Measurements from ENCODE around the gene DBI. TPM values are rescaled to one million over a fixed set of nuclear protein-coding genes. Genes with fewer than 3 reads are reported as not detected.

DBI gene
- polyA plus RNA-seq, 1 of the 3 experiments (the other 2 are of a cell fraction) = 150 TPM

DNA sequence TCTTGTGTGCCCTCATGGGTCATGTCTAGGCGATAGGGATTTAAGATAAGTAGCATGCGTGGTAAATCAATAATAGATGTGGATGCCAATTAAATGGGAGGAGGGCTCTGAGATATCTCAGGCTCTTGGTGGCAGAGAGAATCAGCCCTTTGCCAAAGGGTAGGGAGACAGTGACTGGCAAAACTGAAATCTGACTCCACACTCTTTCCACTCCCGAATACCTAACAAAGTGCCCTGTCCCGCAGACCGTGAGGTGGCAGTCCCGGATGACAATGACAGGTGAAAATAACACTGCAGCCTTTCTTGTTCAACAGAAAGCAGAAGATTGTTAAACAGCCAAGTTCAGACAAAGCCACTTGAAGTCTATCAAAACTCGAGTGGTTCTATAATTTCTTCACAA lies 47.2 kb upstream of the DBI start:
- 78% methylated on average over 7 of the region's 7 CpGs for WGBS (ENCODE audit: low lambda C conversion rate)
- no peaks in the 10 kb centered on the region for H3K79me2 ChIP-seq (ENCODE audit: insufficient read depth)
- no peaks in the 10 kb centered on the region for H4K20me1 ChIP-seq (ENCODE audit: insufficient read depth)
- no peaks in the 10 kb centered on the region for H3F3A ChIP-seq (replicated peaks; ENCODE audit: insufficient read depth)
- TF ChIP-seq, protein P1, sequence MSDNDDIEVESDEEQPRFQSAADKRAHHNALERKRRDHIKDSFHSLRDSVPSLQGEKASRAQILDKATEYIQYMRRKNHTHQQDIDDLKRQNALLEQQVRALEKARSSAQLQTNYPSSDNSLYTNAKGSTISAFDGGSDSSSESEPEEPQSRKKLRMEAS (IDR thresholded peaks at IDR 0.05; ENCODE audit: low read depth) = no peak
- no peak for TF ChIP-seq MXI1 (IDR thresholded peaks at IDR 0.05; ENCODE audit: low read depth, low read length)
- no peak for TF ChIP-seq POLR2AphosphoS5 (IDR thresholded peaks at IDR 0.05; ENCODE audit: low read depth, low read length)
- TF ChIP-seq EZH2phosphoT487 (IDR thresholded peaks at IDR 0.05; ENCODE audit: borderline replicate concordance, low read depth) = no peak
- TF ChIP-seq, protein P2, sequence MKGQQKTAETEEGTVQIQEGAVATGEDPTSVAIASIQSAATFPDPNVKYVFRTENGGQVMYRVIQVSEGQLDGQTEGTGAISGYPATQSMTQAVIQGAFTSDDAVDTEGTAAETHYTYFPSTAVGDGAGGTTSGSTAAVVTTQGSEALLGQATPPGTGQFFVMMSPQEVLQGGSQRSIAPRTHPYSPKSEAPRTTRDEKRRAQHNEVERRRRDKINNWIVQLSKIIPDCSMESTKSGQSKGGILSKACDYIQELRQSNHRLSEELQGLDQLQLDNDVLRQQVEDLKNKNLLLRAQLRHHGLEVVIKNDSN (IDR thresholded peaks at IDR 0.05; ENCODE audit: borderline replicate concordance, low read depth) = no peak
- no peak for TF ChIP-seq FOSL2 (IDR thresholded peaks at IDR 0.05; ENCODE audit: borderline replicate concordance, low read depth)
- TF ChIP-seq MEF2A (IDR thresholded peaks at IDR 0.05; ENCODE audit: borderline replicate concordance, low read depth) = no peak
- TF ChIP-seq, protein P3, sequence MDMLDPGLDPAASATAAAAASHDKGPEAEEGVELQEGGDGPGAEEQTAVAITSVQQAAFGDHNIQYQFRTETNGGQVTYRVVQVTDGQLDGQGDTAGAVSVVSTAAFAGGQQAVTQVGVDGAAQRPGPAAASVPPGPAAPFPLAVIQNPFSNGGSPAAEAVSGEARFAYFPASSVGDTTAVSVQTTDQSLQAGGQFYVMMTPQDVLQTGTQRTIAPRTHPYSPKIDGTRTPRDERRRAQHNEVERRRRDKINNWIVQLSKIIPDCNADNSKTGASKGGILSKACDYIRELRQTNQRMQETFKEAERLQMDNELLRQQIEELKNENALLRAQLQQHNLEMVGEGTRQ (IDR thresholded peaks at IDR 0.05; ENCODE audit: borderline replicate concordance, low read depth, low read length) = no peak
- TF ChIP-seq EP300 (IDR thresholded peaks at IDR 0.05; ENCODE audit: borderline replicate concordance in 1 of 2, low read depth in 1 of 2, low read length in 1 of 2) = no peak
- TF ChIP-seq NRF1 (IDR thresholded peaks at IDR 0.05; ENCODE audit: low read depth, low read length) = no peak
- TF ChIP-seq RAD21 (IDR thresholded peaks at IDR 0.05; ENCODE audit: low read length) = no peak
- TF ChIP-seq GATA2 (CRISPR knock-in tag; IDR thresholded peaks at IDR 0.05) = no peak
- TF ChIP-seq, protein P4, sequence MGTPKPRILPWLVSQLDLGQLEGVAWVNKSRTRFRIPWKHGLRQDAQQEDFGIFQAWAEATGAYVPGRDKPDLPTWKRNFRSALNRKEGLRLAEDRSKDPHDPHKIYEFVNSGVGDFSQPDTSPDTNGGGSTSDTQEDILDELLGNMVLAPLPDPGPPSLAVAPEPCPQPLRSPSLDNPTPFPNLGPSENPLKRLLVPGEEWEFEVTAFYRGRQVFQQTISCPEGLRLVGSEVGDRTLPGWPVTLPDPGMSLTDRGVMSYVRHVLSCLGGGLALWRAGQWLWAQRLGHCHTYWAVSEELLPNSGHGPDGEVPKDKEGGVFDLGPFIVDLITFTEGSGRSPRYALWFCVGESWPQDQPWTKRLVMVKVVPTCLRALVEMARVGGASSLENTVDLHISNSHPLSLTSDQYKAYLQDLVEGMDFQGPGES (IDR thresholded peaks at IDR 0.05; ENCODE audit: low read depth, low read length) = no peak
- TF ChIP-seq YY1 (IDR thresholded peaks at IDR 0.05; ENCODE audit: low read depth) = no peak
- TF ChIP-seq ELF1 (IDR thresholded peaks at IDR 0.05) = no peak
- ChIA-PET POLR2A (no interaction called here), CTCF (no interaction called here)
- no peaks in the 10 kb centered on the region for H3K36me3 ChIP-seq (replicated peaks in 1 of 2; ENCODE audit: control insufficient read depth in 1 of 2, insufficient read depth in 2 of 2, low read length in 1 of 2)
- H3K9me3 ChIP-seq = no peaks in the 10 kb centered on the region
- H3K9me2 ChIP-seq = no peaks in the 10 kb centered on the region
- no peaks in the 10 kb centered on the region for H3K27me3 ChIP-seq (ENCODE audit: insufficient read depth)
- peaks cover 0 to 7% of the 10 kb centered on the region in 2 experiments; a peak in 2 of 4 replicates for H3K4me1 ChIP-seq (ENCODE audit: control insufficient read depth in 1 of 2, insufficient read depth in 2 of 2, low read depth in 1 of 2, low read length in 1 of 2)
- DNase-seq = no peak
- H3K27ac ChIP-seq (ENCODE audit: low read depth in 2 of 2, low read length in 1 of 2) = no peak overlapping the region
- H3K9ac ChIP-seq = no peak overlapping the region
- H2AFZ ChIP-seq (ENCODE audit: low read depth) = no peak overlapping the region
- no peak overlapping the region for H3K4me2 ChIP-seq
- H3K4me3 ChIP-seq (ENCODE audit: low read depth in 2 of 2, low read length in 1 of 2) = no peak overlapping the region

DNA sequence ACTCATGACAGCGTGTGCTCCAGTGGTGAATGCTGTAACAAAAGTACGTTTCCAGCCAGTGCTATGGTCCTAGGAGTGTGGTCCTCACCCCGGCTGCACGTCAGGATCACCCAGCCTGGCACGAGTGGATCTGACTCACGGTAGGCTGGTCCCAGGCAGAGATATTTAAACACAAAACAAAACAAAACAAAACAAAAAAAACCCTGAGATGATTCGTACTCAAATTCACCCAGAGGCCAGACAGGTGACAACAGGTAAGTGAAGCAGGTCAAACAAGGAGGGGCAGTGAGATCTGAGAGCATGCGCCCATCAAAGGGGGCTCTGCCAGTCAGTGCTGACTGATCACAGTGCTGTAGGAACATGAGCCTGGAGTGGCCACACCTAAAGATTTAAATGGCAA lies 43.3 kb upstream of the DBI start:
- POLR2A ChIA-PET = no interaction called here
- H3K9ac ChIP-seq = no peak overlapping the region
- WGBS (ENCODE audit: low lambda C conversion rate) = 83% methylated on average over 8 of the region's 8 CpGs
- no peaks in the 10 kb centered on the region for H4K20me1 ChIP-seq (ENCODE audit: insufficient read depth)
- H2AFZ ChIP-seq (ENCODE audit: low read depth) = no peak overlapping the region
- no peaks in the 10 kb centered on the region for H3K27me3 ChIP-seq (ENCODE audit: insufficient read depth)
- CTCF ChIA-PET = no interaction called here
- H3K27ac ChIP-seq (ENCODE audit: low read depth in 2 of 2, low read length in 1 of 2) = no peak overlapping the region
- H3K4me1 ChIP-seq (ENCODE audit: control insufficient read depth in 1 of 2, insufficient read depth in 2 of 2, low read depth in 1 of 2, low read length in 1 of 2) = peaks cover 0 to 7% of the 10 kb centered on the region in 2 experiments; a peak in 1 of 4 replicates
- H3F3A ChIP-seq (replicated peaks; ENCODE audit: insufficient read depth) = no peaks in the 10 kb centered on the region
- H3K36me3 ChIP-seq (replicated peaks in 1 of 2; ENCODE audit: control insufficient read depth in 1 of 2, insufficient read depth in 2 of 2, low read length in 1 of 2) = no peaks in the 10 kb centered on the region
- DNase-seq = no peak
- no peak overlapping the region for H3K4me2 ChIP-seq
- no peak overlapping the region for H3K4me3 ChIP-seq (ENCODE audit: low read depth in 2 of 2, low read length in 1 of 2)
- no peaks in the 10 kb centered on the region for H3K79me2 ChIP-seq (ENCODE audit: insufficient read depth)
- H3K9me3 ChIP-seq = no peaks in the 10 kb centered on the region
- H3K9me2 ChIP-seq = no peaks in the 10 kb centered on the region; the same call in 1 of the 2 replicates
- no peak for TF ChIP-seq EP300 (IDR thresholded peaks at IDR 0.05; ENCODE audit: borderline replicate concordance in 1 of 2, low read depth in 1 of 2, low read length in 1 of 2)
- no peak for TF ChIP-seq TAF1 (IDR thresholded peaks at IDR 0.05; ENCODE audit: borderline replicate concordance, low read depth, low read length)
- no peak for TF ChIP-seq RXRA (IDR thresholded peaks at IDR 0.05; ENCODE audit: borderline replicate concordance, low read depth)
- TF ChIP-seq NRF1 (IDR thresholded peaks at IDR 0.05; ENCODE audit: low read depth, low read length) = no peak
- no peak for TF ChIP-seq RAD21 (IDR thresholded peaks at IDR 0.05; ENCODE audit: low read length)
- no peak for TF ChIP-seq TCF12 (IDR thresholded peaks at IDR 0.05)
- TF ChIP-seq, protein P5, sequence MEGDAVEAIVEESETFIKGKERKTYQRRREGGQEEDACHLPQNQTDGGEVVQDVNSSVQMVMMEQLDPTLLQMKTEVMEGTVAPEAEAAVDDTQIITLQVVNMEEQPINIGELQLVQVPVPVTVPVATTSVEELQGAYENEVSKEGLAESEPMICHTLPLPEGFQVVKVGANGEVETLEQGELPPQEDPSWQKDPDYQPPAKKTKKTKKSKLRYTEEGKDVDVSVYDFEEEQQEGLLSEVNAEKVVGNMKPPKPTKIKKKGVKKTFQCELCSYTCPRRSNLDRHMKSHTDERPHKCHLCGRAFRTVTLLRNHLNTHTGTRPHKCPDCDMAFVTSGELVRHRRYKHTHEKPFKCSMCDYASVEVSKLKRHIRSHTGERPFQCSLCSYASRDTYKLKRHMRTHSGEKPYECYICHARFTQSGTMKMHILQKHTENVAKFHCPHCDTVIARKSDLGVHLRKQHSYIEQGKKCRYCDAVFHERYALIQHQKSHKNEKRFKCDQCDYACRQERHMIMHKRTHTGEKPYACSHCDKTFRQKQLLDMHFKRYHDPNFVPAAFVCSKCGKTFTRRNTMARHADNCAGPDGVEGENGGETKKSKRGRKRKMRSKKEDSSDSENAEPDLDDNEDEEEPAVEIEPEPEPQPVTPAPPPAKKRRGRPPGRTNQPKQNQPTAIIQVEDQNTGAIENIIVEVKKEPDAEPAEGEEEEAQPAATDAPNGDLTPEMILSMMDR (IDR thresholded peaks at IDR 0.05) = no peak
- TF ChIP-seq, protein P6, sequence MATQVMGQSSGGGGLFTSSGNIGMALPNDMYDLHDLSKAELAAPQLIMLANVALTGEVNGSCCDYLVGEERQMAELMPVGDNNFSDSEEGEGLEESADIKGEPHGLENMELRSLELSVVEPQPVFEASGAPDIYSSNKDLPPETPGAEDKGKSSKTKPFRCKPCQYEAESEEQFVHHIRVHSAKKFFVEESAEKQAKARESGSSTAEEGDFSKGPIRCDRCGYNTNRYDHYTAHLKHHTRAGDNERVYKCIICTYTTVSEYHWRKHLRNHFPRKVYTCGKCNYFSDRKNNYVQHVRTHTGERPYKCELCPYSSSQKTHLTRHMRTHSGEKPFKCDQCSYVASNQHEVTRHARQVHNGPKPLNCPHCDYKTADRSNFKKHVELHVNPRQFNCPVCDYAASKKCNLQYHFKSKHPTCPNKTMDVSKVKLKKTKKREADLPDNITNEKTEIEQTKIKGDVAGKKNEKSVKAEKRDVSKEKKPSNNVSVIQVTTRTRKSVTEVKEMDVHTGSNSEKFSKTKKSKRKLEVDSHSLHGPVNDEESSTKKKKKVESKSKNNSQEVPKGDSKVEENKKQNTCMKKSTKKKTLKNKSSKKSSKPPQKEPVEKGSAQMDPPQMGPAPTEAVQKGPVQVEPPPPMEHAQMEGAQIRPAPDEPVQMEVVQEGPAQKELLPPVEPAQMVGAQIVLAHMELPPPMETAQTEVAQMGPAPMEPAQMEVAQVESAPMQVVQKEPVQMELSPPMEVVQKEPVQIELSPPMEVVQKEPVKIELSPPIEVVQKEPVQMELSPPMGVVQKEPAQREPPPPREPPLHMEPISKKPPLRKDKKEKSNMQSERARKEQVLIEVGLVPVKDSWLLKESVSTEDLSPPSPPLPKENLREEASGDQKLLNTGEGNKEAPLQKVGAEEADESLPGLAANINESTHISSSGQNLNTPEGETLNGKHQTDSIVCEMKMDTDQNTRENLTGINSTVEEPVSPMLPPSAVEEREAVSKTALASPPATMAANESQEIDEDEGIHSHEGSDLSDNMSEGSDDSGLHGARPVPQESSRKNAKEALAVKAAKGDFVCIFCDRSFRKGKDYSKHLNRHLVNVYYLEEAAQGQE (IDR thresholded peaks at IDR 0.05; ENCODE audit: low read depth, low read length) = no peak

Measured in SK-N-SH (cell line).